GM18498 (cell line): ENCODE data around the gene ASTN1.
"Not testable (repeated sequence)": the region's sequence is repeated elsewhere in the genome, so short reads cannot be mapped to it uniquely, and the experiment has no call there.

Source experiments
- ATAC-seq: cut with Tn5 transposase; IDR thresholded peaks from one replicate; pipeline ENCODE4 v1.9.1; 2021; ENCODE audit warnings: mild to moderate bottlenecking, moderate library complexity; ENCODE audit not compliant: unreplicated experiment

Gene ASTN1

GRCh38 chr1:177116941-177117340 is 47.6 kb downstream of the ASTN1 start:
- no peak for ATAC-seq

GRCh38 chr1:177106614-177107365 is 57.7 kb downstream of the ASTN1 start:
- no peak for ATAC-seq

- no peak for ATAC-seq
Observed at GRCh38 chr1:177106196-177106595, 58.3 kb downstream of the ASTN1 start.

GRCh38 chr1:177103005-177103852 is 61.3 kb downstream of the ASTN1 start:
- no peak for ATAC-seq

GRCh38 chr1:177092001-177092400 is 72.5 kb downstream of the ASTN1 start:
- no peak for ATAC-seq

- ATAC-seq: no peak
Observed at GRCh38 chr1:177091040-177091439, 73.5 kb downstream of the ASTN1 start.

GRCh38 chr1:177088966-177089365 is 75.5 kb downstream of the ASTN1 start:
- no peak for ATAC-seq

GRCh38 chr1:177082855-177083693 is 81.4 kb downstream of the ASTN1 start:
- ATAC-seq: no peak

GRCh38 chr1:177080564-177080963 is 83.9 kb downstream of the ASTN1 start:
- ATAC-seq: no peak

GRCh38 chr1:177077734-177078499 is 86.6 kb downstream of the ASTN1 start:
- no peak for ATAC-seq

- ATAC-seq: no peak
Observed at GRCh38 chr1:177077006-177077405, 87.5 kb downstream of the ASTN1 start.

- not testable (repeated sequence) for ATAC-seq
Observed at GRCh38 chr1:177074811-177075210, 89.7 kb downstream of the ASTN1 start.

- no peak for ATAC-seq
Observed at GRCh38 chr1:177069490-177069889, 95.0 kb downstream of the ASTN1 start.

- ATAC-seq: no peak
Observed at GRCh38 chr1:177067752-177068410, 96.6 kb downstream of the ASTN1 start.

- ATAC-seq: no peak
Observed at GRCh38 chr1:177065430-177065829, 99.1 kb downstream of the ASTN1 start.

- no peak for ATAC-seq
Observed at GRCh38 chr1:177063648-177064047, 100.9 kb downstream of the ASTN1 start.

GRCh38 chr1:177054542-177054941 is 110.0 kb downstream of the ASTN1 start:
- no peak for ATAC-seq

GRCh38 chr1:177053648-177054047 is 110.9 kb downstream of the ASTN1 start:
- ATAC-seq: no peak

GRCh38 chr1:177048314-177049069 is 116.0 kb downstream of the ASTN1 start:
- no peak for ATAC-seq
